SK-N-MC (cell line): ENCODE measurements around the gene JAK1.

ENCODE experiments used
- DNase-seq: peaks from one replicate; pipeline ENCODE4 v3.0.0-alpha.2; 2011; ENCODE audit warnings: low read depth, low spot score
- H3K27ac ChIP-seq: fragments of 200-600 bp; sonication (generic); 2 replicates; pipeline ENCODE4 v1.5.1; 2016; ENCODE audit warnings: mixed run types
- H3K36me3 ChIP-seq: fragments of 200-600 bp; sonication (generic); 2 replicates; pipeline ENCODE4 v1.6.1; 2017; ENCODE audit warnings: antibody characterized with exemption, low read length, mixed read lengths; ENCODE audit not compliant: insufficient read depth
- H3K4me3 ChIP-seq: fragments of 200-600 bp; sonication (generic); 2 replicates; pipeline ENCODE4 v1.5.1; 2016
- H3K9ac ChIP-seq: fragments of 200-600 bp; sonication (generic); 2 replicates; pipeline ENCODE4 v1.8.0; 2017; ENCODE audit warnings: mixed run types, mixed read lengths; ENCODE audit not compliant: insufficient read length
- H3K9me3 ChIP-seq: fragments of 200-600 bp; sonication (generic); 2 replicates; pipeline ENCODE4 v1.6.1; 2017; ENCODE audit warnings: low read depth, mild to moderate bottlenecking, antibody characterized with exemption, low read length, moderate library complexity, mixed read lengths
- EZH2 ChIP-seq: fragments of 200-600 bp; sonication (generic); IDR thresholded peaks from one replicate; pipeline ENCODE4 v1.6.1; 2017; ENCODE audit warnings: antibody characterized with exemption
- FOXP2 ChIP-seq: optimal IDR thresholded peaks from 2 replicates; pipeline ENCODE3; 2011; ENCODE audit warnings: mild to moderate bottlenecking, moderate library complexity; ENCODE audit not compliant: insufficient read depth; ENCODE audit errors: extremely low read length, control extremely low read depth
- POLR2AphosphoS5 ChIP-seq: IDR thresholded peaks from 2 replicates; pipeline ENCODE4 v1.6.1; 2012; ENCODE audit warnings: mild to moderate bottlenecking, low read depth, low read length, borderline replicate concordance

JAK1 gene

DNA sequence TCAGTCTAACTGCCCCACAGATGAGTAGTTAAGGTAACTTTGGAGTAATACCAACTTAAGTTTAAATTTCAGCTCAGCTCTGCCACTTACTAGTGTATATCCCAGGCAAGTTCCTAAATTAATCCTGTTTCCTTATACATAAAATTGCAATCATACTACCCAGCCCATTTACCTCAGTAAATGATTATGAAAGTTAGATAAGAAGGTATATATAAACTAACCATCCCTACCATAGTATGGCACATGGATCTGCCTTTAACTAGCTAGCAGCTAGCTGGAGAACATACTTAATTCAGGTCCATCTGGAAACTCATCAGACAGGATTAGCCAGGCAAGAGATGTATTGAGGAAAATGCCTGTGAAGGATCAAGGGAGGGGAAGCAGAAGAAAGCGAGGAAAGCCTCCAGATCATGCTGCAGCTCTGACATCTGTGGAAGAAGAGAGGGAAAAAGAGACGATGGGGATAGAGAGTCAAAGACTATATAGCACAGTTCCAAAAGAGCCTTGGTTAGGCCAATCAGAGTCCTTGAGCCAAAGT is 8.0 kb upstream of the JAK1 start:
- H3K36me3 ChIP-seq, result no peaks in the 10 kb centered on the region
- no peak overlapping the region for H3K9ac ChIP-seq
- TF ChIP-seq FOXP2 (no peak), POLR2AphosphoS5 (no peak), EZH2 (no peak)
- H3K9me3 ChIP-seq, result no peaks in the 10 kb centered on the region
- DNase-seq, result no peak
- H3K4me3 ChIP-seq, result no peak overlapping the region
- no peak overlapping the region for H3K27ac ChIP-seq

DNA sequence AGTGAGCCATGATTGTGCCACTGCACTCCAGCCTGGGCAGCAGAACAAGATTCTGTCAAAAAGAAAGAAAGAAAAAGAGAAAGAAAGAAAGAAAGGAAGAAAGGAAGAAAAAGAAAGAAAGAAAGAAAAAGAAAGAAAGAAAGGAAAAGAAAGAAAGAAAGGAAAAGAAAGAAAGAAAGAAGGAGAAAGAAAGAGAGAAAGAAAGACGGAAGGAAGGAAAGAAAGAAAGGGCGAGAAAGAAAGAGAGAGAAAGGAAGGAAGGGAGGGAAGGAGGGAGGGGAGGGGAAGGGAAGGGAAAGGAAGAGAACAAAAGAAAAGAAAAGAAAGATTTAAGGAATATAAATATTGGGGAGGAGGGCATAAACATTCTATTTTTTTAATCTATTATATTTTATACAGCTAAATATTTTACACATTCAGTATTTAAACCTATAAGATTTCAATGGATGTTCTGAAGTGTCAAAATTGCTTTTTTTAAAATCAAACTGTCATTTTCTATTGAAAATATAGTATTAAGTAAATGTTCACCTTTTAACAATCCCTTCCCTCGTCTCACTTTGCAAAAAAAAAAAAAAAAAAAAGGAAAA is 6.8 kb upstream of the JAK1 start:
- no peak for TF ChIP-seq POLR2AphosphoS5
- TF ChIP-seq FOXP2, result no peak
- TF ChIP-seq EZH2, result no peak
- Histone ChIP-seq H3K27ac (no peak overlapping the region), H3K9ac (no peak overlapping the region), H3K9me3 (no peaks in the 10 kb centered on the region), H3K4me3 (no peak overlapping the region), H3K36me3 (no peaks in the 10 kb centered on the region)
- DNase-seq, result no peak

- no peak overlapping the region for H3K9ac ChIP-seq
- H3K27ac ChIP-seq, result no peak overlapping the region
- H3K36me3 ChIP-seq, result no peaks in the 10 kb centered on the region
- no peak for TF ChIP-seq FOXP2
- no peak for TF ChIP-seq EZH2
- no peak for TF ChIP-seq POLR2AphosphoS5
- H3K4me3 ChIP-seq, result no peak overlapping the region
- no peak for DNase-seq
- H3K9me3 ChIP-seq, result no peaks in the 10 kb centered on the region
Observed at GRCh38 chr1:64969305-64970046, 3.1 kb upstream of the JAK1 start.

- TF ChIP-seq FOXP2 (no peak), EZH2 (no peak), POLR2AphosphoS5 (no peak)
- Histone ChIP-seq H3K9ac (no peak overlapping the region), H3K36me3 (no peaks in the 10 kb centered on the region), H3K27ac (no peak overlapping the region), H3K4me3 (no peak overlapping the region; the same call in 1 of the 2 replicates), H3K9me3 (no peaks in the 10 kb centered on the region)
- DNase-seq, result no peak
Observed at GRCh38 chr1:64967381-64967780, 1.0 kb upstream of the JAK1 start.

GRCh38 chr1:64965366-64966157 is 787 bp downstream of the JAK1 start:
- TF ChIP-seq EZH2 (no peak), FOXP2 (no peak), POLR2AphosphoS5 (no peak)
- Histone ChIP-seq H3K36me3 (peaks cover 10% of the 10 kb centered on the region; the same call in 1 of the 2 replicates), H3K4me3 (peak overlapping the region; percentile 84), H3K9me3 (no peaks in the 10 kb centered on the region), H3K9ac (peak overlapping the region; percentile 92), H3K27ac (peak overlapping the region; percentile 90; the same call in 1 of the 2 replicates)
- DNase-seq, result no peak

GRCh38 chr1:64963466-64963865 is 2.9 kb downstream of the JAK1 start:
- H3K9me3 ChIP-seq, result no peaks in the 10 kb centered on the region
- TF ChIP-seq FOXP2, result no peak
- TF ChIP-seq POLR2AphosphoS5, result no peak
- TF ChIP-seq EZH2, result no peak
- peak overlapping the region; percentile 62 for H3K9ac ChIP-seq
- H3K27ac ChIP-seq, result peak overlapping the region; percentile 90
- peaks cover 14% of the 10 kb centered on the region; the same call in 1 of the 2 replicates for H3K36me3 ChIP-seq
- no peak for DNase-seq
- peak overlapping the region; percentile 84 for H3K4me3 ChIP-seq

- Histone ChIP-seq H3K9ac (no peak overlapping the region), H3K27ac (peak overlapping the region; percentile 90), H3K4me3 (peak overlapping the region; percentile 84), H3K9me3 (no peaks in the 10 kb centered on the region), H3K36me3 (peaks cover 14% of the 10 kb centered on the region; the same call in 1 of the 2 replicates)
- peak; percentile 88 for DNase-seq
- TF ChIP-seq EZH2, result no peak
- peak; percentile 72 for TF ChIP-seq POLR2AphosphoS5
Observed at GRCh38 chr1:64962441-64962840, 3.9 kb downstream of the JAK1 start.

DNA sequence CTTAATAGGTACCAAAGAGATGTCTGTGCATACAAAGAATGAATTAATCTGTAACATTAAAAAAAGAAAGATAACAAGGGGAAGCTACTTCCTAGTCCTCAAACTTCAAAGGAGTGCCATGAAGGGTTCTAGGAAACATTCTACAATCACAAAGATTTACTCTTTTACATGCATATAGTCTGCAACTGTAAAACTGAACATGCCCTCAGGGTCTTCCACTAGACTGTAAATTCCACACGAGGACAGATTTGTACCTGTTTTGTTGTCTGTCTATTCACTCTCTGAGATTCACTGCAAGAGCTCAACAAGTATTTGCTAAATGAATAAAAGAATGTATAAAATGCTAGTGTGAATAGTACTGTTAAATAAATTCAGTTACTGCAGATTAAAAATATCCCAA is 4.4 kb downstream of the JAK1 start:
- peak overlapping the region; percentile 90 for H3K27ac ChIP-seq
- H3K4me3 ChIP-seq, result peak overlapping the region; percentile 84
- H3K9ac ChIP-seq, result no peak overlapping the region
- peak; percentile 58 for DNase-seq
- TF ChIP-seq POLR2AphosphoS5 (no peak), EZH2 (no peak), FOXP2 (no peak)
- no peaks in the 10 kb centered on the region for H3K9me3 ChIP-seq
- peaks cover 14% of the 10 kb centered on the region; the same call in 1 of the 2 replicates for H3K36me3 ChIP-seq
